Mesothelial cell of epicardium (in vitro differentiated cells): Measurements from ENCODE around the gene KIAA1614. TPM values are rescaled to one million over a fixed set of nuclear protein-coding genes. Genes with fewer than 3 reads are reported as not detected.

Experiments
- DNase-seq, 2 experiments: peaks; one replicate each; pipeline ENCODE4 v3.0.0; 2021; ENCODE audit warnings: low spot score in 2 of 2; ENCODE audit not compliant: unreplicated experiment in 2 of 2
- H3K27ac Mint-ChIP-seq: 2 replicates; pipeline ENCODE4 v1.8.0; 2021; ENCODE audit warnings: mixed read lengths
- H3K27me3 Mint-ChIP-seq: 2 replicates; pipeline ENCODE4 v1.8.0; 2021; ENCODE audit warnings: low read depth, mixed read lengths
- H3K36me3 Mint-ChIP-seq: 2 replicates; pipeline ENCODE4 v1.8.0; 2021; ENCODE audit warnings: mixed read lengths
- H3K4me1 Mint-ChIP-seq: 2 replicates; pipeline ENCODE4 v1.8.0; 2021; ENCODE audit warnings: mixed read lengths
- H3K4me3 Mint-ChIP-seq: 2 replicates; pipeline ENCODE4 v1.8.0; 2021; ENCODE audit warnings: mild to moderate bottlenecking, moderate library complexity, mixed read lengths
- H3K9me3 Mint-ChIP-seq: 2 replicates; pipeline ENCODE4 v1.8.0; 2021; ENCODE audit warnings: mixed read lengths
- CTCF ChIP-seq: fragments of 200-600 bp; sonication (generic); IDR thresholded peaks from one replicate; pipeline ENCODE4 v1.5.0; 2021; ENCODE audit warnings: antibody characterized with exemption; ENCODE audit not compliant: unreplicated experiment
- total RNA-seq: library from RNA; stranded (reverse); gene quantifications from 3 replicates; pipeline ENCODE4 v1.2.1, GENCODE V29; 2021

Gene KIAA1614
- total RNA-seq, result 5.4 to 7.4 TPM (median 7.3 TPM) in 3 replicates

- no peaks in the 10 kb centered on the region for H3K9me3 Mint-ChIP-seq
- H3K27ac Mint-ChIP-seq, result peak within 1 kb of the TSS; percentile 94
- H3K36me3 Mint-ChIP-seq, result no peaks in the 10 kb centered on the region
- H3K4me3 Mint-ChIP-seq, result peak within 1 kb of the TSS; percentile 85
- H3K27me3 Mint-ChIP-seq, result no peaks in the 10 kb centered on the region
- peaks cover 19% of the 10 kb centered on the region for H3K4me1 Mint-ChIP-seq
- DNase-seq, result peak in 1 of 2 experiments; percentile 56
- no peak for TF ChIP-seq CTCF
Observed at GRCh38 chr1:180912801-180913565, at the start of gene KIAA1614. Gene KIAA1614 (plus strand): TSS chr1:180912897. CDS start chr1:180913244, 347 bp downstream.

- peaks cover 6% of the 10 kb centered on the region for H3K4me1 Mint-ChIP-seq
- H3K27me3 Mint-ChIP-seq, result no peaks in the 10 kb centered on the region
Observed at GRCh38 chr1:180863158-180863775, 49.4 kb upstream of the KIAA1614 start.

GRCh38 chr1:180881806-180882509 is 30.7 kb upstream of the KIAA1614 start:
- no peak for DNase-seq
- Mint-ChIP-seq H3K36me3 (peaks cover 2% of the 10 kb centered on the region), H3K27me3 (no peaks in the 10 kb centered on the region), H3K9me3 (no peaks in the 10 kb centered on the region), H3K4me3 (no peak overlapping the region), H3K27ac (no peak overlapping the region), H3K4me1 (peaks cover 2% of the 10 kb centered on the region)
- peak; percentile 45 for TF ChIP-seq CTCF

More at GRCh38 chr1:180863158-180863775, 49.4 kb upstream of the KIAA1614 start:
- peak; percentile 87 for TF ChIP-seq CTCF
- peak in 1 of 2 experiments; percentile 39 for DNase-seq
- Mint-ChIP-seq H3K9me3 (no peaks in the 10 kb centered on the region), H3K27ac (no peak overlapping the region), H3K4me3 (no peak overlapping the region), H3K36me3 (peaks cover 9% of the 10 kb centered on the region)

- Mint-ChIP-seq H3K36me3 (peaks cover 2% of the 10 kb centered on the region), H3K4me3 (no peak overlapping the region), H3K9me3 (no peaks in the 10 kb centered on the region), H3K4me1 (peaks cover 2% of the 10 kb centered on the region), H3K27me3 (no peaks in the 10 kb centered on the region), H3K27ac (no peak overlapping the region)
- no peak for TF ChIP-seq CTCF
- no peak for DNase-seq
Observed at GRCh38 chr1:180884588-180885300, 28.0 kb upstream of the KIAA1614 start.

- Mint-ChIP-seq H3K4me1 (peaks cover 2% of the 10 kb centered on the region), H3K27ac (no peak overlapping the region), H3K36me3 (peaks cover 2% of the 10 kb centered on the region), H3K9me3 (no peaks in the 10 kb centered on the region), H3K4me3 (no peak overlapping the region), H3K27me3 (no peaks in the 10 kb centered on the region)
- DNase-seq, result no peak
- no peak for TF ChIP-seq CTCF
Observed at GRCh38 chr1:180886338-180886737, 26.4 kb upstream of the KIAA1614 start.
